ENCODE measurements around the gene STT3B.
A peak's percentile ranks its signal among the peaks of the same experiment; 100 is the strongest.

Gene STT3B

GRCh38 chr3:31532587-31533168, at the start of gene STT3B:
TSS of gene STT3B (plus strand) at chr3:31532925. CDS start at chr3:31532999, 74 bp downstream.
- Histone ChIP-seq H3K27me3 (replicated peaks; ENCODE audit: control insufficient read depth, insufficient read depth, low read length) (no peaks in the 10 kb centered on the region), H3K4me3 (replicated peaks; ENCODE audit: low read depth, low read length) (peak within 1 kb of the TSS; percentile 87), H3K36me3 (ENCODE audit: control insufficient read depth, insufficient read depth, low read length) (no peaks in the 10 kb centered on the region)
- DNase-seq (ENCODE audit: extremely low read depth, insufficient read length), result peak; percentile 92
- TF ChIP-seq CTCF (IDR thresholded peaks at IDR 0.05; ENCODE audit: insufficient read depth, low read length, poor library complexity, severe bottlenecking), result no peak

- Histone ChIP-seq H3K36me3 (ENCODE audit: control insufficient read depth, insufficient read depth, low read length) (no peaks in the 10 kb centered on the region), H3K4me3 (replicated peaks; ENCODE audit: low read depth, low read length) (no peak overlapping the region), H3K27me3 (replicated peaks; ENCODE audit: control insufficient read depth, insufficient read depth, low read length) (no peaks in the 10 kb centered on the region)
- no peak for TF ChIP-seq CTCF (IDR thresholded peaks at IDR 0.05; ENCODE audit: insufficient read depth, low read length, poor library complexity, severe bottlenecking)
- DNase-seq (ENCODE audit: extremely low read depth, insufficient read length), result no peak
Observed at GRCh38 chr3:31483776-31484175, 48.9 kb upstream of the STT3B start.

- no peak for TF ChIP-seq CTCF (IDR thresholded peaks at IDR 0.05; ENCODE audit: insufficient read depth, low read length, poor library complexity, severe bottlenecking)
- Histone ChIP-seq H3K27me3 (replicated peaks; ENCODE audit: control insufficient read depth, insufficient read depth, low read length) (no peaks in the 10 kb centered on the region), H3K4me3 (replicated peaks; ENCODE audit: low read depth, low read length) (no peak overlapping the region), H3K36me3 (ENCODE audit: control insufficient read depth, insufficient read depth, low read length) (no peaks in the 10 kb centered on the region)
- no peak for DNase-seq (ENCODE audit: extremely low read depth, insufficient read length)
Observed at GRCh38 chr3:31485196-31485595, 47.5 kb upstream of the STT3B start.

- H3K36me3 ChIP-seq (ENCODE audit: control insufficient read depth, insufficient read depth, low read length), result no peaks in the 10 kb centered on the region
Observed at GRCh38 chr3:31486865-31487533, 45.7 kb upstream of the STT3B start.

GRCh38 chr3:31488475-31489017, 44.2 kb upstream of the STT3B start:
- no peak for DNase-seq (ENCODE audit: extremely low read depth, insufficient read length)
- no peaks in the 10 kb centered on the region for H3K27me3 ChIP-seq (replicated peaks; ENCODE audit: control insufficient read depth, insufficient read depth, low read length)
- no peaks in the 10 kb centered on the region for H3K36me3 ChIP-seq (ENCODE audit: control insufficient read depth, insufficient read depth, low read length)
- no peak overlapping the region for H3K4me3 ChIP-seq (replicated peaks; ENCODE audit: low read depth, low read length)
- TF ChIP-seq CTCF (IDR thresholded peaks at IDR 0.05; ENCODE audit: insufficient read depth, low read length, poor library complexity, severe bottlenecking), result no peak

More at GRCh38 chr3:31486865-31487533, 45.7 kb upstream of the STT3B start:
- Histone ChIP-seq H3K4me3 (replicated peaks; ENCODE audit: low read depth, low read length) (no peak overlapping the region), H3K27me3 (replicated peaks; ENCODE audit: control insufficient read depth, insufficient read depth, low read length) (no peaks in the 10 kb centered on the region)
- no peak for DNase-seq (ENCODE audit: extremely low read depth, insufficient read length)
- no peak for TF ChIP-seq CTCF (IDR thresholded peaks at IDR 0.05; ENCODE audit: insufficient read depth, low read length, poor library complexity, severe bottlenecking)

Data from GM06990 (cell line).